Vagina (tissue), 2 donors: ENCODE measurements around the gene GNAS-AS1.

Source experiments
- CTCF ChIP-seq, 3 experiments: fragments of 450-650 bp in 2 of 3; fragments of 200-600 bp in 1 of 3; sonication (generic) in 1 of 3; IDR thresholded peaks; one replicate each; pipeline ENCODE4 v1.5.1; 2017 to 2019; ENCODE audit warnings: antibody characterized with exemption in 3 of 3, mild to moderate bottlenecking in 2 of 3, moderate library complexity in 2 of 3
- POLR2A ChIP-seq, 2 donors: fragments of 450-650 bp; IDR thresholded peaks; one replicate each; pipeline ENCODE4 v1.6.1; 2017; ENCODE audit warnings: antibody characterized with exemption in 2 of 2, mild to moderate bottlenecking in 2 of 2, moderate library complexity in 2 of 2
- POLR2AphosphoS5 ChIP-seq, 2 donors: sonication (generic); formaldehyde crosslinking; IDR thresholded peaks; one replicate each; pipeline ENCODE4 v1.9.0; 2017; ENCODE audit warnings: antibody characterized with exemption in 2 of 2, mild to moderate bottlenecking in 2 of 2, low read depth in 1 of 2; ENCODE audit not compliant: insufficient read depth in 1 of 2

GRCh38 chr20:58883241-58883691, 32.6 kb upstream of the GNAS-AS1 start:
- TF ChIP-seq POLR2AphosphoS5 (IDR thresholded peaks at IDR 0.05; ENCODE audit: insufficient read depth in 1 of 2, low read depth in 1 of 2): no peak
- TF ChIP-seq POLR2A (IDR thresholded peaks at IDR 0.05): no peak
- no peak for TF ChIP-seq CTCF (IDR thresholded peaks at IDR 0.05)
